H9 (cell line): ENCODE results near the gene CYP4V2. TPM values are rescaled to one million over a fixed set of nuclear protein-coding genes. Genes with fewer than 3 reads are reported as not detected.

ENCODE experiments used
- DNase-seq: peaks from one replicate; pipeline ENCODE4 v3.0.0-alpha.2; 2017
- H2AFZ ChIP-seq: one replicate; pipeline ENCODE4 v1.6.1; 2013; ENCODE audit warnings: mild to moderate bottlenecking, low read length, control low read depth, moderate library complexity
- H2AK5ac ChIP-seq: 2 replicates; pipeline ENCODE4 v1.6.1; 2013; ENCODE audit warnings: low read length, control low read depth, mixed read lengths; ENCODE audit not compliant: insufficient read length
- H2BK120ac ChIP-seq: one replicate; pipeline ENCODE4 v1.6.1; 2013; ENCODE audit warnings: low read depth, mild to moderate bottlenecking, low read length, control low read depth, inconsistent platforms; ENCODE audit not compliant: poor library complexity, severe bottlenecking
- H2BK12ac ChIP-seq: 2 replicates; pipeline ENCODE4 v1.6.1; 2013; ENCODE audit warnings: low read length, control low read depth, mixed read lengths, low read depth; ENCODE audit not compliant: insufficient read length
- H2BK15ac ChIP-seq: 2 replicates; pipeline ENCODE4 v1.6.1; 2013; ENCODE audit warnings: low read depth, low read length, control low read depth
- H2BK20ac ChIP-seq: one replicate; pipeline ENCODE4 v1.6.1; 2013; ENCODE audit warnings: low read depth, mild to moderate bottlenecking, low read length, control low read depth, inconsistent platforms; ENCODE audit not compliant: poor library complexity, severe bottlenecking
- H2BK5ac ChIP-seq: 2 replicates; pipeline ENCODE4 v1.6.1; 2013; ENCODE audit warnings: low read length, control low read depth, mixed read lengths; ENCODE audit not compliant: insufficient read length
- H3K14ac ChIP-seq: 2 replicates; pipeline ENCODE4 v1.6.1; 2013; ENCODE audit warnings: low read length, control low read depth; ENCODE audit not compliant: insufficient read depth
- H3K18ac ChIP-seq: 2 replicates; pipeline ENCODE4 v1.6.1; 2013; ENCODE audit warnings: low read depth, mild to moderate bottlenecking, mixed read lengths, low read length, control low read depth; ENCODE audit not compliant: insufficient read length
- H3K23ac ChIP-seq: 2 replicates; pipeline ENCODE4 v1.6.1; 2013; ENCODE audit warnings: low read length, control low read depth, mixed read lengths, low read depth; ENCODE audit not compliant: insufficient read length
- H3K23me2 ChIP-seq: 2 replicates; pipeline ENCODE4 v1.6.1; 2013; ENCODE audit warnings: low read depth, mild to moderate bottlenecking, mixed read lengths, low read length, control low read depth; ENCODE audit not compliant: insufficient read length, poor library complexity, severe bottlenecking
- H3K27ac ChIP-seq: 2 replicates; pipeline ENCODE4 v1.5.1; 2013; ENCODE audit warnings: low read length, control low read depth, mixed read lengths, low read depth; ENCODE audit not compliant: insufficient read length
- H3K27me3 ChIP-seq: 2 replicates; pipeline ENCODE4 v1.6.1; 2013; ENCODE audit warnings: low read length, control low read depth, inconsistent platforms; ENCODE audit not compliant: insufficient read depth
- H3K4ac ChIP-seq: 2 replicates; pipeline ENCODE4 v1.6.1; 2013; ENCODE audit warnings: low read depth, mild to moderate bottlenecking, control low read depth, inconsistent platforms, low read length, moderate library complexity
- H3K4me1 ChIP-seq: 2 replicates; pipeline ENCODE4 v1.6.1; 2013; ENCODE audit warnings: low read length, control low read depth, inconsistent platforms; ENCODE audit not compliant: insufficient read depth
- H3K4me2 ChIP-seq: 2 replicates; pipeline ENCODE4 v1.6.1; 2013; ENCODE audit warnings: low read length, control low read depth, mixed read lengths; ENCODE audit not compliant: insufficient read length, insufficient read depth
- H3K56ac ChIP-seq: 2 replicates; pipeline ENCODE4 v1.6.1; 2013; ENCODE audit warnings: low read depth, mild to moderate bottlenecking, mixed read lengths, low read length, control low read depth; ENCODE audit not compliant: insufficient read length
- H3K79me1 ChIP-seq: 2 replicates; pipeline ENCODE4 v1.6.1; 2013; ENCODE audit warnings: low read depth, mild to moderate bottlenecking, moderate library complexity, low read length, control low read depth, inconsistent platforms; ENCODE audit not compliant: insufficient read depth, poor library complexity, severe bottlenecking
- H3K79me2 ChIP-seq: 2 replicates; pipeline ENCODE4 v1.6.1; 2013; ENCODE audit warnings: low read length, control low read depth, inconsistent platforms; ENCODE audit not compliant: insufficient read depth
- H3K9ac ChIP-seq: 2 replicates; pipeline ENCODE4 v1.6.1; 2013; ENCODE audit warnings: low read length, control low read depth, mixed read lengths; ENCODE audit not compliant: insufficient read length; ENCODE audit errors: extremely low read depth
- H3K9me3 ChIP-seq: one replicate; pipeline ENCODE4 v1.6.1; 2013; ENCODE audit warnings: low read depth, low read length, inconsistent platforms; ENCODE audit not compliant: control insufficient read depth
- H3T11ph ChIP-seq: one replicate; pipeline ENCODE4 v1.6.1; 2013; ENCODE audit warnings: mild to moderate bottlenecking, low read length, control low read depth, inconsistent platforms
- H4K20me1 ChIP-seq: one replicate; pipeline ENCODE4 v1.6.1; 2013; ENCODE audit not compliant: control insufficient read depth, insufficient read length, insufficient read depth
- H4K5ac ChIP-seq: 2 replicates; pipeline ENCODE4 v1.6.1; 2013; ENCODE audit warnings: low read depth, mild to moderate bottlenecking, mixed read lengths, low read length, control low read depth; ENCODE audit not compliant: insufficient read length
- H4K8ac ChIP-seq: replicated peaks from 2 replicates; pipeline ENCODE4 v1.6.1; 2013; ENCODE audit warnings: low read length, control low read depth, mixed read lengths, low read depth; ENCODE audit not compliant: insufficient read length
- H4K91ac ChIP-seq: 2 replicates; pipeline ENCODE4 v1.6.1; 2013; ENCODE audit warnings: low read depth, mild to moderate bottlenecking, moderate library complexity, mixed read lengths, low read length, control low read depth; ENCODE audit not compliant: insufficient read length
- H3K27ac Mint-ChIP-seq, 3 experiments: 2 replicates in 2 of 3; 3 replicates in 1 of 3; pipeline ENCODE4 v1.8.0; 2020 to 2021; ENCODE audit warnings: mixed read lengths in 3 of 3, mild to moderate bottlenecking in 1 of 3, moderate library complexity in 1 of 3
- H3K27me3 Mint-ChIP-seq: 2 replicates; pipeline ENCODE4 v1.8.0; 2021; ENCODE audit warnings: low read depth, mild to moderate bottlenecking, moderate library complexity, mixed read lengths
- H3K36me3 Mint-ChIP-seq, 3 experiments: 2 replicates in 2 of 3; 3 replicates in 1 of 3; pipeline ENCODE4 v1.8.0; 2020 to 2021; ENCODE audit warnings: low read depth in 3 of 3, mixed read lengths in 3 of 3; ENCODE audit not compliant: insufficient read depth in 1 of 3
- H3K4me1 Mint-ChIP-seq, 2 experiments: 2 replicates each; pipeline ENCODE4 v1.8.0; 2020; ENCODE audit warnings: mixed read lengths in 2 of 2
- H3K4me3 Mint-ChIP-seq, 2 experiments: 2 replicates in 1 of 2; 3 replicates in 1 of 2; pipeline ENCODE4 v1.8.0; 2020 to 2021; ENCODE audit warnings: mild to moderate bottlenecking in 2 of 2, mixed read lengths in 2 of 2, moderate library complexity in 1 of 2
- H3K9me3 Mint-ChIP-seq, 2 experiments: 2 replicates in 1 of 2; 3 replicates in 1 of 2; pipeline ENCODE4 v1.8.0; 2020; ENCODE audit warnings: mild to moderate bottlenecking in 2 of 2, mixed read lengths in 2 of 2, moderate library complexity in 1 of 2
- WGBS: extraction: QIAGEN DNeasy Blood & Tissue Kit; methylation state at CpG from one replicate; pipeline ENCODE4 v1.1.7; 2013; ENCODE audit warnings: missing lambda C conversion rate, low lambda C conversion rate, mixed read lengths; ENCODE audit not compliant: insufficient read length; ENCODE audit errors: extremely low coverage; 5-methylcytosine and 5-hydroxymethylcytosine counted together
- total RNA-seq: library from RNA; stranded (reverse); gene quantifications from 2 replicates; pipeline ENCODE4 v1.2.1, GENCODE V29; 2021
- TF ChIP-seq, protein P1 (sequence below): fragments of 200-600 bp; sonication (generic); conservative IDR thresholded peaks from 3 replicates; pipeline ENCODE4 v1.8.0; 2021; ENCODE audit warnings: antibody characterized with exemption, mild to moderate bottlenecking

The CYP4V2 gene
- total RNA-seq, 1 experiment from 2014 or later, result 1.0 TPM

DNA sequence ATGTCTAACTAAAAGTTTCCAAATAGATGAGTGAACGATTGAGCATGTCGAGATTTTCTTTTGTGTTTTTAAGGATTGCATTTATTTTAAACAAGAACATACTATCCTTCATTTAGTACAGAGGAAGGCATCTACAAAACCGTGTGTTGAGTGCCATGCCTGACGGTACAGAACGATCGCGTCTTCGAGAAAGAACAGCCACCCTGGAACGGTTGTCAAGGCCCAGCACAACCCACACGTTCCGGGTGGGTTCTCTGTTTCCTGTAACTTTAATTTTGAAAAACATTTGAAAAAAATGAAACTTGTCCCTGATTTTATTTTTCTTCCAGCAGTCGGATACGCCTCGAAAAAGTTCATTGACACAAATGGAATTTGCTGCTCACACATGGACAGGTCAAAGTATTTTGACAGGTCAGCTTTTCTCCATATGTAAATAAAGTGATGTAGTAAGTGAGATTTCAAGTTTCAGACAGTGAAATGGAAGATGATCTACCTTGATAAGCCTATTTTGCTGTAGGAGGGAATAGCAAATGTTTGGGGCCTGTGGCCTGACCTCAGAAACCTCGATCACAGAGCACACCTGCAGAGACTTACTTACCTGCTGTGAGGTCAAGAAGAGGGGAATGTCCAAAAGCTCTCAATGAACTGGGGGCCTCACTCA, 24.4 kb upstream of the CYP4V2 start:
- no peak overlapping the region for H3K27ac Mint-ChIP-seq
- H3K79me2 ChIP-seq, result no peaks in the 10 kb centered on the region
- H3K9ac ChIP-seq, result no peak overlapping the region
- H4K5ac ChIP-seq, result no peak overlapping the region
- H3K4me1 ChIP-seq, result no peaks in the 10 kb centered on the region
- WGBS, result no CpG with 5 or more reads among the region's 15 CpGs
- no peak overlapping the region for H3K4me3 Mint-ChIP-seq
- H3K4ac ChIP-seq, result no peak overlapping the region
- no peak overlapping the region for H3K4me2 ChIP-seq
- H2BK15ac ChIP-seq, result no peak overlapping the region
- H3K4me1 Mint-ChIP-seq, result peaks cover 23 to 25% of the 10 kb centered on the region in 2 experiments
- H2BK12ac ChIP-seq, result no peak overlapping the region
- no peak overlapping the region for H2BK20ac ChIP-seq
- H3T11ph ChIP-seq, result no peak overlapping the region
- no peak for DNase-seq
- no peaks in the 10 kb centered on the region for H4K20me1 ChIP-seq
- H3K27me3 ChIP-seq, result no peaks in the 10 kb centered on the region
- no peaks in the 10 kb centered on the region for H3K23me2 ChIP-seq
- 0 out of 5 replicates have a peak, but pooled peaks cover 0 to 8% of the 10 kb centered on the region in 2 experiments for H3K9me3 Mint-ChIP-seq
- no peak overlapping the region for H3K27ac ChIP-seq
- no peak overlapping the region for H2BK5ac ChIP-seq
- TF ChIP-seq, protein P1, sequence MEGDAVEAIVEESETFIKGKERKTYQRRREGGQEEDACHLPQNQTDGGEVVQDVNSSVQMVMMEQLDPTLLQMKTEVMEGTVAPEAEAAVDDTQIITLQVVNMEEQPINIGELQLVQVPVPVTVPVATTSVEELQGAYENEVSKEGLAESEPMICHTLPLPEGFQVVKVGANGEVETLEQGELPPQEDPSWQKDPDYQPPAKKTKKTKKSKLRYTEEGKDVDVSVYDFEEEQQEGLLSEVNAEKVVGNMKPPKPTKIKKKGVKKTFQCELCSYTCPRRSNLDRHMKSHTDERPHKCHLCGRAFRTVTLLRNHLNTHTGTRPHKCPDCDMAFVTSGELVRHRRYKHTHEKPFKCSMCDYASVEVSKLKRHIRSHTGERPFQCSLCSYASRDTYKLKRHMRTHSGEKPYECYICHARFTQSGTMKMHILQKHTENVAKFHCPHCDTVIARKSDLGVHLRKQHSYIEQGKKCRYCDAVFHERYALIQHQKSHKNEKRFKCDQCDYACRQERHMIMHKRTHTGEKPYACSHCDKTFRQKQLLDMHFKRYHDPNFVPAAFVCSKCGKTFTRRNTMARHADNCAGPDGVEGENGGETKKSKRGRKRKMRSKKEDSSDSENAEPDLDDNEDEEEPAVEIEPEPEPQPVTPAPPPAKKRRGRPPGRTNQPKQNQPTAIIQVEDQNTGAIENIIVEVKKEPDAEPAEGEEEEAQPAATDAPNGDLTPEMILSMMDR, result no peak
- H3K79me1 ChIP-seq, result no peaks in the 10 kb centered on the region
- no peak overlapping the region for H2AFZ ChIP-seq
- H3K23ac ChIP-seq, result no peak overlapping the region
- H3K14ac ChIP-seq, result no peak overlapping the region
- no peak overlapping the region for H4K91ac ChIP-seq
- H3K18ac ChIP-seq, result no peak overlapping the region
- no peak overlapping the region for H4K8ac ChIP-seq
- no peak overlapping the region for H2AK5ac ChIP-seq
- no peaks in the 10 kb centered on the region for H3K9me3 ChIP-seq
- H3K36me3 Mint-ChIP-seq, result peaks cover 0 to 18% (median 0%) of the 10 kb centered on the region in 3 experiments; a peak in 3 of 7 replicates
- H3K27me3 Mint-ChIP-seq, result no peaks in the 10 kb centered on the region
- no peak overlapping the region for H2BK120ac ChIP-seq
- H3K56ac ChIP-seq, result no peak overlapping the region
